ENCODE results near the gene FAM131C.

GRCh38 chr1:16080422-16081150, 7.1 kb upstream of the FAM131C start:
- TF ChIP-seq CTCF (conservative IDR thresholded peaks at IDR 0.05; ENCODE audit: low read depth in 2 of 2) (no peak), ZNF114 (CRISPR knock-in tag; IDR thresholded peaks at IDR 0.05) (no peak), NANOG (IDR thresholded peaks at IDR 0.05; ENCODE audit: borderline replicate concordance) (no peak), EZH2 (IDR thresholded peaks at IDR 0.05; ENCODE audit: low read depth, unreplicated experiment) (no peak)

Measured in GM23338 (cell line).